Nucleus accumbens (tissue), 56 donors: ENCODE data around the gene NRF1.

Experiments
- DNase-seq, 56 donors: peaks; one replicate each; lab custom pipeline; 2025; lab: John Stamatoyannopoulos, UW

The NRF1 gene

GRCh38 chr7:129724796-129725195 is 113.3 kb downstream of the NRF1 start:
- DNase-seq = no peak

GRCh38 chr7:129728875-129729467 is 117.5 kb downstream of the NRF1 start:
- no peak for DNase-seq

GRCh38 chr7:129729511-129729910 is 118.0 kb downstream of the NRF1 start:
- no peak for DNase-seq

GRCh38 chr7:129730159-129730558 is 118.6 kb downstream of the NRF1 start:
- DNase-seq = no peak

GRCh38 chr7:129734400-129734799 is 122.9 kb downstream of the NRF1 start:
- DNase-seq = no peak

- no peak for DNase-seq
These were observed 127.9 kb downstream of the NRF1 start for GRCh38 chr7:129739427-129739826.

- DNase-seq = no peak
These were observed 129.3 kb downstream of the NRF1 start for GRCh38 chr7:129740574-129741410.

- DNase-seq = peak in 21 of 56 donors; percentile 2 to 45 (median 17)
These were observed 130.3 kb downstream of the NRF1 start for GRCh38 chr7:129741743-129742213.

GRCh38 chr7:129742256-129742655 is 130.7 kb downstream of the NRF1 start:
- DNase-seq = no peak

GRCh38 chr7:129746857-129747529 is 135.5 kb downstream of the NRF1 start:
- DNase-seq = no peak

- DNase-seq = no peak
These were observed 137.0 kb downstream of the NRF1 start for GRCh38 chr7:129748356-129749109.

- DNase-seq = no peak
These were observed 138.6 kb downstream of the NRF1 start for GRCh38 chr7:129750091-129750490.

- DNase-seq = no peak
These were observed 139.0 kb downstream of the NRF1 start for GRCh38 chr7:129750501-129750900.

- no peak for DNase-seq
These were observed 140.4 kb downstream of the NRF1 start for GRCh38 chr7:129751916-129752315.

GRCh38 chr7:129752760-129753159 is 141.2 kb downstream of the NRF1 start:
- no peak for DNase-seq

GRCh38 chr7:129754406-129754805 is 142.9 kb downstream of the NRF1 start:
- no peak for DNase-seq

GRCh38 chr7:129757991-129758390 is 146.5 kb downstream of the NRF1 start:
- no peak for DNase-seq

- DNase-seq = no peak
These were observed 151.0 kb downstream of the NRF1 start for GRCh38 chr7:129762387-129762969.

GRCh38 chr7:129764247-129765084 is 152.9 kb downstream of the NRF1 start:
- DNase-seq = no peak
